T1000 (cell line): ENCODE data around the gene BSCL2.
A peak's percentile ranks its signal among the peaks of the same experiment; 100 is the strongest.
"Not testable (repeated sequence)": the region's sequence is repeated elsewhere in the genome, so short reads cannot be mapped to it uniquely, and the experiment has no call there.

Experiments used
- DNase-seq: peaks from one replicate; lab custom pipeline; 2025; ENCODE audit warnings: mixed read lengths; lab: John Stamatoyannopoulos, UW

Gene BSCL2

DNA sequence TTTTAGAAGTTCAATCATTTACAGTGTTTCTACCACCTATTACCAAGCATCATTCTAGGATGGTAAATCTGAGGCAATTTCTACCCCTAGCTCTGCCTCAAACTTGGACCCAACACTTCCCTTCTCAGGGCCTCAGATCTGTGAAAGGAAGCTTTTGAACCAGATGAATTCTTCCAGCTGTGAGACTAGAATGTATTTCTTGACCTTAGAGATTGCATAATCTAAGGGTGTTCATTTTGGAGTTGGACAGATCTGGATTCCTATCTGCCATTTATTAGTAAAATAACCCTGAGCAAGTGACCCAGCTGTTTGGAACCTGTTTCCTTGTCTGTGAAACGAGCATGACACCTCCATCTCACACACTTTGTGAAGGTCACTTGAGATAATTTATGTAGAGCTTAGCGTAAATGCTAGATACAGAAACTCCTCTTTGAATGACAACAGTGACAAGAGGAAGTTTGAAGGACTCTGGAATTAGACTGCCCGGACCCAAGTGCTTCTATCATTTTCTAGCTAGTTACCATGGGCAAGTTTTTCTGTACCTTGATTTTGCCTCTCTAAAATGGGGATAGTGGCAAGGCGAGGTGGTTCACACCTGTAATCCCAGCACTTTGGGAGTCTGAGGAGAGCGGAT, 50.3 kb downstream of the BSCL2 start:
- DNase-seq: no peak

DNA sequence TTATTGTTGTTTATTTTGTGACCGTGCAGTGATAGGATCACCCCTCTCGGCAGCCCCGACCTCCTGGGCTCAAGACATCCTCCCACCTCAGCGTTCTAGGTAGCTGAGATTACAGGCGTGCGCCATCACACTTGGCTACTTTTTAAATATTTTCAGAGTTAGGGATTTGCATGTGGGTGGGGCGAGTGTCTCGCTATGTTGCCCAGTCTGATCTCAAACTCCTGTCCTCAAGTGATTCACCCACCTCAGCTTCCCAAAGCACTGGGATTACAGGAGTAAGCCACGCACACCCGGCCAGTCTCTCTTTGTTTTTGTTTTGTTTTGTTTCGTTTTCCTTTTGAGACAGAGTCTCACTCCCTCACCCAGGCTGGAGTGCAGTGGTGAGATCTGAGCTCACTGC, 52.9 kb downstream of the BSCL2 start:
- no peak for DNase-seq

DNA sequence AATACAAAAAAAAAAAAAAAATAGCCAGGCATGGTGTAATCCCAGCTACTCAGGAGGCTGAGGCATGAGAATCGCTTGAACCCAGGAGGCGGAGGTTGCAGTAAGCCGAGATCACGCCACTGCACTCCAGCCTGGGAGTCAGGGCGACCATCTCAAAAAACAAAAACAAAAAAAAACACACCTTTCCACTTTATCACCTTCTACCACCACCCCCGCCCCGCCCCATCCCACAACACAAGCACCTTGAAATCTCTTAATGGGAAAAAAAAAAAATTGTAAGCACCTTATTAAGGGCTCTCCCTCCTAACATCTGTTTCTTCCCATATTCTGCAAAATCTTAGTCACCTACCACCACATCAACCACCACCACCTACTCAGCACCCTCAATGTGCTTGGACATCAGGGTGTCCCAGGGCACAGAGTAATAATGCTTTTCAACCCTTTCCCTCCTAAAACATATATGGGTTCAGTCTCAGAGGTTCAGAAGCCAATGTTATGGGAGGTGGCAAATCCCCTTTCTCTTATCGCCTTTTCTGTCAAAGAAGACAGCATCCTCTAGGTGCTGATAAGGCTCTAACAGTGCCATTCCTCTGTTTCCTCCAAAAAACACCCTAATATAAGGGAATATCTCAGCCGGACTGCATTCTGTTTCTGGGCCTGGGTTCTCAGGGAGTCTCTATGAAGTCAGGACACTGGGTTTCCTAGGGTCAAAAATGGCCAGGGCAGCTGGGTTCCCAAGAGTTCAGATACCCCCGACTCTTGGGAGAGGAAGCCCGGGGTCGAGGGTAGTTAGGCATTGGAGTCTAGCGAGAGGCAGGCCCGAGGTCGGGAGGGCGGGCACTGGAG, 54.8 kb downstream of the BSCL2 start:
- DNase-seq: no peak

DNA sequence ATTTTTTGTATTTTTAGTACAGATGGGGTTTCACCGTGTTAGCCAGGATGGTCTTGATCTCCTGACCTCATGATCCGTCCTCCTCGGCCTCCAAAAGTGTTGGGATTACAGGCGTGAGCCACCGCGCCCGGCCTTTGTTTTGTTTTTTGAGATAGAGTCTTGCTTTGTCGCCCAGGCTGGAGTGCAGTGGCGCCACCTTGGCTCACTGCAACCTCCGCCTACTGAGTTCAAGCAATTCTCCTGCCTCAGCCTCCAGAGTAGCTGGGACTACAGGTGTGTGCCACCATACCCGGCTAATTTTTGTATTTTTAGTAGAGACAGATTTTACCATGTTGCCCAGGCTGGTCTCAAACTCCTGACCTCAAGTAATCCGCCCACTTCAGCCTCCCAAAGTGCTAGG, 56.9 kb downstream of the BSCL2 start:
- DNase-seq: not testable (repeated sequence)

DNA sequence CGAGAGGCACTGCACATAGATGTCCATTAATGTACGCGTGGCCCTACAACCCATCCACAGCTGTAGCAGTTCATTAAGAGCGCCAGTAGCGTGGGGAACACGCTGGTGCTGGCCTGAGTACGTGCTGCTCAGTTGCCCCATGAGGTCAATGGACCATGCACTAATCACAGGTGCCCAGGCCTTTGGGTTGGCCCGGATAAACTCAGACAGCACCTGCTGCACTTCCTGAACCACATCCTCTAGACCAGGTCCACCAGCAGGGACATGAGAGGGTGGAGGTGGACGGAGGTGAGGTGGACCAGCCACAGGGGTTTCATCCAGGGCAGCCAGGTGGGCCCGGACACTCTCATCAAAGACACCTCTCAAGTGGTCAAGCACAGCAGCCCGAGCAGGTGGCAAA, 57.7 kb downstream of the BSCL2 start:
- no peak for DNase-seq

- DNase-seq: no peak
These were observed 58.3 kb downstream of the BSCL2 start for GRCh38 chr11:62648967-62649364.

DNA sequence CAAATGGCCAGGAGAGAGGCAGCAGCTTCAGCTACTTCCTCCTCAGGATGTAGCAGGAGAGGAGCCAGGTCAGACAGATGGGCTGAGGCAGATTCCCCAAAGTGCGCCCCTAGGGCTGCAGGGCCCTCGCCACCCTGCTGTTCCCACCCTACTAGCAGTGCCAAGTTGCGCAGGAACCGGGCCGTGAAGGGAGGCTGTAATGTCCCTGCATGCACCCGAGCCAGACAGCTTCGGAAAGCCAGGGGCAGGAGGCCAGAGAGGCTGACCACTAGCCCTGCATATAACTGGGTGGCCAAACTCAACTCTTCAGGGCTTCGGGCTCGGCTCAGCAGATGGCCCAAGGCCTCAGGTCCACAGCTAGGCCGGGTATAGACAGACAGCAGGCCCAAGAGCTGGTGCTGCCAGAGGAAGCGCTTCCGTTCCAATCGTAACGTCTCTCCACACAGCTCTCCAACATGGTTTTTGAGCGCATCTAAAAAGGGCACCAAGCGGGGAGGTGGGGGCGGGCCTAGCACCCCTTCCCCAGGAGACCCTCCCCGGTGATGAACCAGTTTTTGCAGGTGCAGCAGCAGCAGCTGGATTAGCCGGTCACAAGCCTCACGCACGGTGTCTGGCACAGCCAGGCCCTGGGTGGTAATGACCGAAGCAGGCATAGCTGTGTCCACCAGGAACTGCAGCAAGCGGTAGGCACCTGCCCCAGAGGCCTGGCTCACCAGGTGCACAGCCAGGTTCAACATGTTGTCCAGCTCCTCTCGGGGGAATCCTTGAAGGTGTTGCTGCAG, 58.8 kb downstream of the BSCL2 start:
- no peak for DNase-seq

DNA sequence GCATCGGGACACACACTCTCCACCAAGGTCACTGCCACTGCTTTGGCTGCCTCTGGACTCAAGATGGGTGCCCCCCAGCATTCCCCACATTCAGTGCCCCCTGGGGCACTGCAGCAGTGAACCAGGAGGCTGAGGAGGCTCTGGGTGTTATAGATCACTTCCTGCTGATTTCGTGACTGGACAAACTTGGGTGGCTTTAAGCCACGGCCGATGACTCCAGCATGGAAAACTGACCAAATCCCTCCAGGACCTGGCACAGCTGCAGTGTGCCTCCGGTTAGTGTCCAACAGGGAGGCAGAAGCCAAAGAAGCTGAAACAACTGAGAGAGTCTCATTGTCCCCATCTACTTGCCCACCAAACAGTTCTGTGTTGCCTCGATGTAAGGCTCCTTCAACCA, 59.6 kb downstream of the BSCL2 start:
- no peak for DNase-seq

DNA sequence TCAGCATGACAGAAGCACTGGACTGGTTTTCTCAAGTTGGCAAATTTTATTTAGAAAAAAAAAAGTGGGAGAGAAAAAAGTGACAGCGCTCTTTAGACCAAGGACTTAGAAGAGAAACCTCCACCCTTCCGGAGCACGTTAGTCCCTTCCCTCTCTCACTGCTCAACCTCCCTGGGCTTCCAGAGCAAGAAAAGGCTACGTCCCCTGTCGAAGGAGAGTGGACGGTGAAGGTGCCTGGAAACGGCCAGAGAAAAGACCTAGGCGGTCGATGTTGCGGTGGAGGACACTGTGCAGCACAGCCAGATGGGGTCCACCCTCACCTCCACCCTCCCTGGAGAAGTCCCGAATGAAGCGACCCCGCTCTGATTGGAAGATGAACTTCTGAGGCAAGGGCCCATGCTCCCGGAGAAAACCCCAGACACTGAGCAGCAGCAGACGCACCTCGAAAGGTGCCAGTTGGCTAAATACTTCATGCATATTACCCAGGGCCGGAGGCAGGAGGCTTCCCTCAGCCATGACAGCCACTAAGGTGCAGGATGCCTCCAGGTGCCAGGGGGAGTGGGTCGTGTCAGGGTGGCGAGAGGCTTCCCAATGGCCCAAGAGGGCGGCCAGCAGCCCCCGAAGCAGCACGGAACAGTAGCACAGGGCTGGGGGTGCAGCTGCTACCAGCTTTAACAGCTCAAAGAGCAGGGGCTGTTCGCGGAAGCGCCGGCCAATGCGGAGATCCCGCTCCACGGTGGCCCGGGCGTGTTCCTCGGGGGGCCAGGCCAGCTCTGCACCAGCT, 60.2 kb downstream of the BSCL2 start:
- DNase-seq: no peak

DNA sequence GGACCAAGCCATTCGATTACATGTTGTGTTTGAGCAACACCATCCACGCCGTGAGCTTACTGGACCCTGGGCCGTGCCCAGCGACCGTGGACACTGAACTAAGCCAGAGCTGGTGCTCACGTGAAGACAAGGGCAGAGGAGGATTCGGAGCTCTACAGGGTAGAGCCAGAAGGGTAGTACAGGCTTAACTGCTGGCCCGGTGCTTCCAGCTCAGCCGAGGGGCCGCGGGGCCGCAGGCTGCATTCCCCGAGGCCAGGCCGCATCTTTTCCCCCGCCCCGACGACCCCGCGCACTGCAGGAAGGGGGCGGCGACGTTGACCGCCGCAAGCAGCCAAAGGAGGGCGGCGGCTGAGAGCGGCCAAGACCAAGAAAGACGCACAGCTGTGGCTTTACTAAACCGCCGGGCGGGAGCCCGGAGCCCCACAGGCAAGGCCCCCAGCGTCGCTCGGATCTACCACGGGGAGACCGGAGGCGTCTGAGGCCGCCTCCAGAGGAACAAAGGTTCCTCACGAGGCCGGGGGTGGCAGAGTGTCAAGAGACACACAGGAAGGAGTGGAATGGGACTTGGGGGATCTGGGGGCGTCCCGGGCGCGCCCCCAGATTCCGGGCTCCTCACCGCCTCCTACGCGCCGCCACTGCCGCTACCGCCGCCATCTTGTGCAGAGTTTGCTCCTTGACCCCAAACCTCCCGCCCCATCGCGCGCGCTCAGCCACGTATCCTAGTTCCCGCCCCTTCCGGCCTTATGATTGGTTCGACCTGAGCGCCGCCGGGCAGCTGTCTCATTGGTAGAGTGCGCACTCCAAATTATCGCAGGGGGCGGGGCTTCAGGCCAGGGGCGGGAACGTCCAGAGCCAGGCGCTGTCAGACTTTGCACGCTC, 61.0 kb downstream of the BSCL2 start, which contains the start of gene GANAB:
GANAB (minus strand) TSS at position 668 of the 879 bp plus-strand sequence; CDS start at position 654, 14 bp downstream.
- DNase-seq: peak; percentile 93

- no peak for DNase-seq
These were observed 61.6 kb downstream of the BSCL2 start for GRCh38 chr11:62645671-62645945.

- DNase-seq: no peak
These were observed 63.0 kb downstream of the BSCL2 start for GRCh38 chr11:62644220-62644619.
